Esophagus (tissue), 2 donors: ENCODE data around the gene ZBTB20. TPM values are rescaled to one million over a fixed set of nuclear protein-coding genes. Genes with fewer than 3 reads are reported as not detected.

Source experiments
- H3K27ac ChIP-seq, 2 donors: one replicate each; pipeline ENCODE4 v1.5.1; 2013; ENCODE audit warnings: low read depth in 2 of 2, mild to moderate bottlenecking in 2 of 2, inconsistent platforms in 1 of 2, low read length in 1 of 2, moderate library complexity in 1 of 2
- H3K27me3 ChIP-seq, 2 donors: one replicate each; pipeline ENCODE4 v1.6.1; 2013; ENCODE audit warnings: low read length in 2 of 2, control low read depth in 1 of 2, mild to moderate bottlenecking in 1 of 2; ENCODE audit not compliant: insufficient read depth in 2 of 2, control insufficient read depth in 1 of 2
- H3K36me3 ChIP-seq, 2 donors: one replicate each; pipeline ENCODE4 v1.6.1; 2013; ENCODE audit warnings: low read length in 1 of 2; ENCODE audit not compliant: control insufficient read depth in 2 of 2, insufficient read depth in 2 of 2
- H3K4me1 ChIP-seq, 2 donors: one replicate each; pipeline ENCODE4 v1.6.1; 2013; ENCODE audit warnings: low read length in 1 of 2; ENCODE audit not compliant: control insufficient read depth in 2 of 2, insufficient read depth in 2 of 2
- H3K4me3 ChIP-seq, 2 donors: one replicate each; pipeline ENCODE4 v1.5.1; 2013; ENCODE audit warnings: low read length in 2 of 2, mild to moderate bottlenecking in 2 of 2, low read depth in 1 of 2, moderate library complexity in 1 of 2
- H3K9me3 ChIP-seq, 2 donors: one replicate each; pipeline ENCODE4 v1.6.1; 2013; ENCODE audit warnings: mild to moderate bottlenecking in 2 of 2, low read depth in 1 of 2, low read length in 1 of 2, moderate library complexity in 1 of 2; ENCODE audit not compliant: control insufficient read depth in 2 of 2, insufficient read depth in 1 of 2
- WGBS, 2 donors: extraction: QIAGEN DNeasy Blood & Tissue Kit; methylation state at CpG; one replicate each; pipeline ENCODE4 v1.1.7; 2013; 5-methylcytosine and 5-hydroxymethylcytosine counted together
- polyA plus RNA-seq, 2 donors: library from polyadenylated mRNA; stranded (reverse); fragments of 200-250 nt; gene quantifications; one replicate each; pipeline ENCODE4 v1.2.3, GENCODE V29; 2013
- donor health status: healthy with polysubstance abuse.
- donor health status: Bipolar disorder and iron deficiency.

Gene ZBTB20
- polyA plus RNA-seq, 2 donors, result 0.16 to 1.3 TPM

GRCh38 chr3:114460459-114460858 is 686.6 kb downstream of the ZBTB20 start:
- no peaks in the 10 kb centered on the region for H3K9me3 ChIP-seq
- H3K27ac ChIP-seq, result no peak overlapping the region
- no peaks in the 10 kb centered on the region for H3K36me3 ChIP-seq
- no peaks in the 10 kb centered on the region for H3K27me3 ChIP-seq
- 93 to 94% methylated on average over 1 of the region's 1 CpG for WGBS, 2 donors
- H3K4me3 ChIP-seq, result no peak overlapping the region
- H3K4me1 ChIP-seq, result no peaks in the 10 kb centered on the region

- Histone ChIP-seq H3K9me3 (no peaks in the 10 kb centered on the region), H3K27me3 (no peaks in the 10 kb centered on the region), H3K4me3 (no peak overlapping the region), H3K4me1 (no peaks in the 10 kb centered on the region), H3K27ac (no peak overlapping the region), H3K36me3 (no peaks in the 10 kb centered on the region)
- 91 to 92% methylated on average over 4 of the region's 4 CpGs for WGBS, 2 donors
Measured at GRCh38 chr3:114456742-114457141, 690.3 kb downstream of the ZBTB20 start.

GRCh38 chr3:114455432-114455831 is 691.7 kb downstream of the ZBTB20 start:
- no peak overlapping the region for H3K4me3 ChIP-seq
- no peaks in the 10 kb centered on the region for H3K4me1 ChIP-seq
- H3K27ac ChIP-seq, result no peak overlapping the region
- no peaks in the 10 kb centered on the region for H3K9me3 ChIP-seq
- no peaks in the 10 kb centered on the region for H3K27me3 ChIP-seq
- WGBS, 2 donors, result 67% methylated on average over 7 of the region's 7 CpGs
- H3K36me3 ChIP-seq, result no peaks in the 10 kb centered on the region

GRCh38 chr3:114454551-114455251 is 692.4 kb downstream of the ZBTB20 start:
- WGBS, 2 donors, result 24 to 31% methylated on average over 12 of the region's 12 CpGs
- Histone ChIP-seq H3K36me3 (no peaks in the 10 kb centered on the region), H3K4me3 (peak overlapping the region; percentile 34 to 42), H3K9me3 (no peaks in the 10 kb centered on the region), H3K27me3 (no peaks in the 10 kb centered on the region), H3K27ac (peak overlapping the region; percentile 8 to 15), H3K4me1 (no peaks in the 10 kb centered on the region)

DNA sequence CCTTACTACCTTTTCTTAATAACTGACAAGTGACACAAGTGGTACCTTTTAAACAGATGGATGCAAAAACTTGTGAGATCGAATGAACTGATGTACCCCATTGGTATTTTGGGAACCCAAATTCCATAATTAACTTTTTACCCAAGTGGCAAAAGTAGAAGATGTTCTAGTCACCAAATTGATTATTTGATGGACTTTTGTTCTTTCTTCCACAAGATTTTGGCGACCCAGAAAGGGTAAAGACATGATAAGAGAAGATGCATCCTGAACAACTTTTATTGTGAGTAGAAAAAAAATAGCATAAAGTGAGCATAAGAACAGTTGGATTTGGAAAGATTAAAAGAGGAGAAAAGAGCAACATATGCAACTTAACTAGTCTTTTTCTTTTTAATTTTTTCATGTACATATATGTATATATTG is 693.7 kb downstream of the ZBTB20 start:
- Histone ChIP-seq H3K27ac (no peak overlapping the region), H3K4me3 (no peak overlapping the region), H3K4me1 (no peaks in the 10 kb centered on the region), H3K9me3 (no peaks in the 10 kb centered on the region), H3K36me3 (no peaks in the 10 kb centered on the region), H3K27me3 (no peaks in the 10 kb centered on the region)
- 89% methylated on average over 2 of the region's 2 CpGs for WGBS, 2 donors

DNA sequence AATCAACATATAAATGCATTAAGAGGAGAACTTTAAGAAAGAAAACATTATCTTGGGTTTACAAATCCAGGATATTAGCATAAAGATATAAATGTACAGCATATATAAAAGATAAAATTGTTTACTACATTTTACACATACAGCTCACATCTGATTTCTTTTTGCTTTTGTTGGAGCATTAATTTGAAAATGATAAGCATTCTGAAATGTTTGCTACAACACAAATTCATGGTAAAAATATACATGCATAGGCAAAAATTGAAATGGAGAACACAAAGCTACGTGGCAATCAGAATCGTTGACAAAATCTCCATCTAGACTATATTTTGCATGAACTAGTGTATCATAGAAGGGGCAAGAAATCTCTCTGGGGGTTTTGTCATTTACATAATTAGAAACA is 694.2 kb downstream of the ZBTB20 start:
- 80 to 87% methylated on average over 2 of the region's 2 CpGs for WGBS, 2 donors
- Histone ChIP-seq H3K27ac (no peak overlapping the region), H3K4me1 (no peaks in the 10 kb centered on the region), H3K27me3 (no peaks in the 10 kb centered on the region), H3K9me3 (no peaks in the 10 kb centered on the region), H3K36me3 (no peaks in the 10 kb centered on the region), H3K4me3 (no peak overlapping the region)

DNA sequence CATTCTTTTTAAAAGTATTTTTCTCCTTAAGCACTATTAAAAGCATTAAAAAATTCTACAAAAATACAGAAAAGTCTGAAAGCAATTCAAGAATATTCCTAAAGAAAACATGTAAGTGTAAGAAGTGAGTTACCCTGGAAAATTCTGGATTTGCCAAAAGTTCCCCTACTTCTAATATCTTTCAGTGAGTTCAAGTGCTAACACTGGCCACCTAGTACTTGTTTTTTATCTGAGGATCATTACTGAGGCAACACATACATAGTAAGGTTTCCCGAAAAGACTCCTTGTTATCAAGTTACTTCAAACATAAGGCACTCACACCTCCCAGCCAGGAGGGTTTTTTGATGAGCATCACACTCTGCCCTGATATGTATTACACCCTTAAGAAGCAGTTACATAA is 694.8 kb downstream of the ZBTB20 start:
- no peaks in the 10 kb centered on the region for H3K4me1 ChIP-seq
- H3K4me3 ChIP-seq, result no peak overlapping the region
- no peaks in the 10 kb centered on the region for H3K9me3 ChIP-seq
- whole genome bisulfite sequencing, 2 donors, result 56 to 76% methylated on average over 1 of the region's 1 CpG
- H3K27ac ChIP-seq, result peak overlapping the region in 1 of 2 donors; percentile 25
- H3K36me3 ChIP-seq, result no peaks in the 10 kb centered on the region
- H3K27me3 ChIP-seq, result no peaks in the 10 kb centered on the region

- Histone ChIP-seq H3K9me3 (no peaks in the 10 kb centered on the region), H3K4me3 (no peak overlapping the region), H3K36me3 (no peaks in the 10 kb centered on the region), H3K4me1 (no peaks in the 10 kb centered on the region), H3K27me3 (no peaks in the 10 kb centered on the region), H3K27ac (peak overlapping the region in 1 of 2 donors; percentile 17)
- 51 to 74% methylated on average over 10 of the region's 10 CpGs for WGBS, 2 donors
Measured at GRCh38 chr3:114451561-114452018, 695.5 kb downstream of the ZBTB20 start.

DNA sequence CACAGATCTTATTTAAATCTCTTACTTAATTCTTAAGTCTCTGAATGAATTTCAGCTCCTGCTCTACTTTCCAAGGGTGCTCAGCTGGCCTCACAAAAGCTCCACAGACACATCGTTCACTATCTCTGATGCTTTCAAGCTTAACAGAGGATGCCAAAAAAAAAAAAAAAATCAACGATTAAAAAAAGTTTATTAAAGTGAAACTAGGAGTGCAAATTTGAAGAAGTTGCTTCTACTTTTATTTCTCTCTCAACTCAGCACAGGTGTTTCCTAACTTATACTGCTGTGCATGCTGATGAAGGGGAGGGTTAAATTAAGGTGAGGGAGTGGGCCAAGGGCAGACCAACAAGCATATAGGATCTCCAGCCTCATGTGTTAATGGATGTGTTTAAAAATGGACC is 696.0 kb downstream of the ZBTB20 start:
- Histone ChIP-seq H3K27ac (no peak overlapping the region), H3K36me3 (no peaks in the 10 kb centered on the region), H3K27me3 (no peaks in the 10 kb centered on the region), H3K9me3 (no peaks in the 10 kb centered on the region), H3K4me3 (no peak overlapping the region), H3K4me1 (no peaks in the 10 kb centered on the region)
- WGBS, 2 donors, result 25 to 38% methylated on average over 2 of the region's 2 CpGs

- H3K4me3 ChIP-seq, result no peak overlapping the region
- WGBS, 2 donors, result 87 to 89% methylated on average over 7 of the region's 7 CpGs
- H3K36me3 ChIP-seq, result no peaks in the 10 kb centered on the region
- no peak overlapping the region for H3K27ac ChIP-seq
- no peaks in the 10 kb centered on the region for H3K27me3 ChIP-seq
- H3K4me1 ChIP-seq, result no peaks in the 10 kb centered on the region
- H3K9me3 ChIP-seq, result no peaks in the 10 kb centered on the region
Measured at GRCh38 chr3:114450008-114450596, 697.0 kb downstream of the ZBTB20 start.
